Glomerular visceral epithelial cell (primary cell): ENCODE data around the gene TRPC4.

Experiments
- DNase-seq: peaks from one replicate; pipeline ENCODE4 v3.0.0-alpha.2; 2016; ENCODE audit errors: extremely low spot score

The TRPC4 gene

DNA sequence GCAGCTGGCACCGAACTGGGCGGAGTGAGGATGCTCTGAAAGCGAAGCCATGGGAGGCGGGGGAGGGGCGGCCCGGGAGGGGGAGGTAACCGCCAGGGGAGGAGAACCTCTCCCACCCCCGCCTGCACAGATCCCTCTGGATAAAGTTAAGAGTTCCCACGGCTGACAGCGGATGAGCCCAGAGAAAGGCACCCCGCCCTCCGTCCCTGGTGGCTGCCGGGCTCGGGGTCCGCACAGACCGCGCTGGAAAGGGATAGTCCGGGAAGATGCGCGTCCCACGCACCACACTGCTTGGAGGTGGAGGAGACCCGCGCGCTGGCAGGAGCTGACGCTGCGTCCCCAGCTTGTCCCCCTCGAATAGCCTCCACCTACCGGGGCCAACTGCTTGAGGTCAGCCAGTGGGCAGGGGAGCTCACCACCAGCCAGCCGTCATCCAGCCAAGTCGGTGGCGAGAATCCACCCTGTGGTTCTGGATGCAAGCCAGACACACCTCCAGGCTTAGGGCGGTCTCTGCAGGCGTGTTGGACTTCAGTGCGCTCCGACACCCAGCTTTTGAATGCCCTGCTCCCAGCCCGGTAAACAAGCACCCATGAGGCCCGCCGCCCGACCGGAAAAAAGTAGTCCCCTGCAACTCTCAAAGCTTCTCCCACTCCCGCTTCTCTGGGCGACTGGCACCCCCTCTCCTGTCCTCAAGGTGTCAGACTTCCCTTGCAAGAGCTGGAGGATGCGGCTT, at the start of gene TRPC4:
TSS of gene TRPC4 (minus strand) at position 17 of the 733 bp plus-strand sequence. CDS start 86,439 bp downstream, outside the sequence.
- DNase-seq, result peak; percentile 92

DNA sequence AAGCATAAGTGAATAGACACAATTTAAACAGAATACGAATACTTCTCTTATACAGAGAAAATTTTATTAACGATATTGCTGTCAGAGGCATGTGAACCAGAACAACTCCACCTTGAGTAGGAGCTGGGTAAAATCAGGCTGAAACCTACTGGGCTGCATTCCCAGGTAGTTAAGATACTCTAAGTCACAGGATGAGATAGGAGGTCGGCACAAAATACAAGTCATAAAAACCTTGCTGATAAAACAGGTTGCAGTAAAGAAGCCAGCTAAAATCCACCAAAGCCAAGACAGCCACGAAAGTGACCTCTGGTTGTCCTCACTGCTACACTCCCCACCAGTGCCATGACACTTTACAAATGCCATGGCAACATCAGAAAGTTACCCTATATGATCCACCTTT, 49.2 kb upstream of the TRPC4 start:
- DNase-seq, result no peak

DNA sequence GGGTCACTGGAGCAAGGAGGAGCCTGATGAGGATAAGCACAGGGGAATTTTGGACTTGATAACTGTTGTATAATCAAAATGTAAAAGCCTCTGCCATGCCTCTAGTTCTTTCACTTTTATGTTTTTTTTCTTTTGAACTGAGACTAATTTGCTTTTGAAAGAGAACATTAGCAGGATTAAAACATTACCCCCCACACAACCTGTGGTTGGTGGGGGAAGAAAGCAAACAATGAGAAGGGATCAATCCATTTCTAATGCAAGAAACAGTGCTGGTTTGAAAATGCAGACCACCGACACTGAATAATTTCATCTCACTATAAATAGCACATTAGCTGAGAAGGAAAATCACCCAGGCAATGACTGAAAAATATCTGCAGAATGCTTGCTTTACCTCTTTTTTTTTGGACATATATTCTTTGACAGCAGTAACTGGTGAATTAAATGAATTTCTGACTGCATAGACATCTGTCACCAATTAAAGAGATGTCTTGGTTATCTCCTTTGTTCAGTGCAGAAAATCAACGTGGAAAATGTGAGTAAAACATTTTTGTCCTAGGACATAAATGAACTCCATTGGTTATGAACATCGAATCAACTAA, 48.6 kb upstream of the TRPC4 start:
- no peak for DNase-seq

DNA sequence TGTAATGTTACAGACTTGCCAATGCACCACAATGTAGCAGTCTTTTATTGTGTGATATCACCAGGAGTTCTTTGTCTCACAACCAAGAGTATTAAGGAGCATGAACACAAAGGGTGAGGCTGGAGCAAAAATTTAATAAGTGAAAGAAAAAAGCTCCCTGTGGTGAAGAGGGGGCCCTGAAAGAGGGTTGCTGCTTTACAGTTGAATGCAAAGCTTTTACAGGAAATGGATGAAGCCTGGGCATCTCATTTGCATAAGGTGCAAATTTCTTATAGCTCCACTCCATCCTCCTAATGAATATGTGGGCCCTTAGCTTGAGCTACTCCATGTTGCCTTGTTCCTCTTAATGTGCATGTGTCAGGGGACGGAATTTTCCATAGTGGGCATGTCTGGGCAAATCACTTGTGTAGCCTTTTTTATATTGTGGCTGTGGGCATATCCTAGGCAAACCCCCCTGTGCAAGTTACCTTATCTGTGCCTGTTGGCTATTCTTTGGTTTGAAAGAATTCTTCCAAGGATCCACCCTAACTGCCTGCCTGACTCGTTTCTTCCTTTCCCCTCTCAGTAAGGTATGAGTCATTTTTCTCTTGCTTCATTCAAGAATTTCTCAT, 45.3 kb upstream of the TRPC4 start:
- no peak for DNase-seq

DNA sequence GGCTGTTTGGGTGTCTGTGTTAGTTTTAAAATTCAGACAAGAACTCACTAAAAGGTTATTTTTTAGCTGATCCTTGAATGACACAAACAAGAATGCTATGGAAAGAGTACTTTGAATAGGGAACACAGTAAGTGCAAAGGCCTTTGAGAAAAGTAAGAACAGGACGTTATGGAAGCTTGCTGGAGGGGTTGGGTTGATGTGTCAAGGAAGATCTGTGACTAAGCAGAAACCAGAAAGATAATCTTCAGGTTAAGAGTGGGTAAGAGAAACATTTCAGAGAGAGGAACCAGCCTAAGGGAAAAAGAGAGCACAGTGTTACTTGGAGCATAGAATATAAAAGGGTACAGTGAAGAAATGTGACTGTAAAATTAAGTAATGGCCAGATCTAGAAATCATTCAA, 41.2 kb upstream of the TRPC4 start:
- DNase-seq, result no peak

DNA sequence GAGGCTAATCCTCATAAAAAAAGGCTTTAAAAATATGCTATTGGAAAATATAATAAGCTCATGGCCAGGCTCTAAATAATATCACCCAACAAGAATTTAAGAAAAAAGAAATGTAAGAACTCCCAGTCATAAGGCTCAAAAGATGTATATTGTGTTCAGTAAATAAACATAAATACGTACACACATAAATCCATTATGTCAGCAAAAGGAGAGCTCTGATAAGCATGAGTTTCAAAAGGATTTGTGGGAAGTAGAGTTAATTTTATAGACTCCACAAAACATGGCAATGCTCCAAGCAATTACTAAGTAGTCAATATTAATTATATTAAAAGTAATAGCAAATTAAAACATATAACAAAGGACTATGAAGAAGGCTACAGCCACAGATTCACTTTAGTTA, 37.3 kb upstream of the TRPC4 start:
- DNase-seq, result no peak

DNA sequence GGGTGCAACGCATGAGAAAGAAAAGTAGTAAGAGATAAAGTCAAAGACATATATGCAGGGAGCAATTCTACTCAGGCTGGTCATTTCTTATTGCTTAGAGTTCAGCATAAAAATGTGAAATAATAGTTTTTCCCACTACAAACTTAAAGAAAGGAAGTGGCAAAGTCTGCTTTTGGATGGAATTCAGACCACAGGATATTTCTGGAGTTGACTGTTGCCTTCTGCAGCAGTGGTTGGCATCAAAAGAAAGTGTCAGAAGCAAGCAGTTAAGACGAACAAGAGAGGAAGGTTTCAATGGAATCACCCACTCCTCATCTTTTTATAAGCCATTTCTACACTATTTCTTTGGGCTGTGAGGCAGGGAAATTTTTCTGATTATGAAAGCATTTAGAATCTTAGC, 36.2 kb upstream of the TRPC4 start:
- peak; percentile 12 for DNase-seq

DNA sequence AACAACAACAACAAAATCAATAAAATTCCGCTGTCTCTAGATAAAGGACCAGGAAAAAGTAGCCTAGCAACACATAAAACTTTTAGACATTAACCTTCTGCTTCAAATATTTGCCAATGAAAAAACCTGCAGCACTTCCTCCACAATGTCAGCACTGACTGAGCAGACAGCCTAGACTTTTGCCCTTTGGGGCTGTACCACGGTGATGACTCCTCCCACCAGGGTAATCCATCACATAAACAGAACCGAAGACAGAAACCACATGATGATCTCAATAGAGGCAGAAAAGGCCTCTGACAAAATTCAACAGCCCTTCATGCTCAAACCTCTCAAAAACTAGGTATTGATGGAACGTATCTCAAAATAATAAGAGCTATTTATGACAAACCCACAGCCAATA, 30.2 kb upstream of the TRPC4 start:
- DNase-seq, result no peak

DNA sequence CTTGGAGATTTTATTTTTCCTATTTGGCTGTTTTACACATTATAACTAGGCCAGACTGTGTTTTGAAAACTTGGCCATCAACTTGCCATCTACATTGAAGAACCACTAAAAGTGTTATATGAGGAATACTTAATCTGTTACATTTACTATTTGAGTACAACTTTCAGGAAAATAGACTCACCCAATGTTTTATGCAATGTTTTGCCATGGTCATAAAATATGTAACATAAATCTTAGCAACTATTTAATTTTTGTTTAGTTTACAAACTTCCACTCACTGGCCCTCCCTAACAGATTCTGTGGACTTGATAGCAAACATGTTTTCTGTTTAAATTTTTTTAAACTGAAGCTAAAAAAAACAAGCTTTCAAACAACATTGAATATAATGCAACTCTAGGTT, 23.7 kb upstream of the TRPC4 start:
- no peak for DNase-seq

DNA sequence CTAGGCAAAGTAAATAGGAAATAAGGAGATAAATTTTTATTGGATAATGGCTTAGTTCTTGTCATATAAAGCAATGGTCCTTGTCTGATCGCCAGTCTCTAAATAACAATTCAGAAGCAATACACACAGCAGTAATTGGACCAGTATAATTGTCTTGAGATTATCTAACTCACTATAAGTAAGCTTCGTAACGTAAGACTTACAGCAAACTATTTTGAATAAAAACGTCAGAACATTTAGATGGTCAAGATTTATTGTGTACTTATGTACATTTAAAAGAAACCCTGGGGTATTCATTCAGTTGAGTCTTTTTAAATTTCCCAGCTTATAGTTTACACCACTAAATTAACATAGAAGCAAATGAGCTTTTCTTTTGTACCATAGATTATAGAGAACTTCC, 20.2 kb upstream of the TRPC4 start:
- DNase-seq, result no peak

DNA sequence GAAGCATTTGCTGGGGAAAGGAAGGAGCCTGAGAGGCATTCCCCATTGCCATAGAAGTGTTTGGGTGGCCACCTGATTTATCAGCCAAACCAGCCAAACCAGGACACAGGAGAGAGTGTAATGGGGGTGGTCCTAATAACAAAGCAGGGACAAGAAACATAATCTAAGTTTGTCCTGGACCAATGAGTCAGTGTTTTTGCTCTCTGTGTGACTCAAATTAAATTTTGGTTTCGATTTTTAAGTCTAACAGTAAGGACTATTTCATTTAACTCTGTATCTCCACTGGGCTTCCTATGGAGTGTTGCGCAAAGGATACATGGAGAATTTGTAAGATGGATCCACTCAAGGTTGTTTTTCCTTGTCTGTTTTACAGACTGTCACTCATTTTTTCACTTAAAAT, 19.5 kb upstream of the TRPC4 start:
- DNase-seq, result no peak

DNA sequence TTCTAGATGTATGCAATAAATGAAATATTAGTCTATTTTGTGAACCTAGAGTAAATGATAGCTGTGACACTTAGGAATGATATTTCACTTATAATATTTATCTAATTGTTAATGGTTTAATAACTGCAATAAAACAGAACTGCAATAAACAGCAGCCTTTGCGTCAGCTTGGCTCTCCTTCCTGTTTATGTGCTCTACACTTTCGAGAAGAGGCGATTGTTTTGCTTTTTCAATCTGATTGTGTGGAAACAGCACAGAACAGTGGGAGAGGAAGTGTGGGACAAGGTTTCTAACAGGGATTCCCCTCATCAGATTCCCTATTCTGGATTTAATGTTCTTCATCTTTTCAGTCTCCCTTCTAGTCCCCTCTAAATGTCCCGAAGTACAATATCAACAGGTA, 17.3 kb upstream of the TRPC4 start:
- no peak for DNase-seq

DNA sequence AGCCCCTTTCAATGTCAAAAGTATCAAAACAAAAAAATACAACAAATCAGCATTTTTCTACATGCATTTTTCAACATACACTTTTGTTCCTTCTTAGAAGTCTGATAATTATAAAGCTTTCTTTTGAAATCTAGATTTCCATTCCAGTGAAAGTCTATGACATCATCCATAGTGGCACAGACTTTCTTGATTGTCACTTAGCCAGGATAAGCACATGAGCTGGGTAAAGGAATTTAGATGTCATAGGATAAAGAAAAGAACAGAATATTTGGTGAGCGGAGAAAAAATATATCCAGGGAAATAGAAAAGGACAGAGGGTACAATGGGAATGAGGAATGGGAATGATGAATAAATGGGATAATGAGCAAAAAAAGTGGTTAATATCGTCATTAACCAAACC, 15.1 kb upstream of the TRPC4 start:
- DNase-seq, result no peak

DNA sequence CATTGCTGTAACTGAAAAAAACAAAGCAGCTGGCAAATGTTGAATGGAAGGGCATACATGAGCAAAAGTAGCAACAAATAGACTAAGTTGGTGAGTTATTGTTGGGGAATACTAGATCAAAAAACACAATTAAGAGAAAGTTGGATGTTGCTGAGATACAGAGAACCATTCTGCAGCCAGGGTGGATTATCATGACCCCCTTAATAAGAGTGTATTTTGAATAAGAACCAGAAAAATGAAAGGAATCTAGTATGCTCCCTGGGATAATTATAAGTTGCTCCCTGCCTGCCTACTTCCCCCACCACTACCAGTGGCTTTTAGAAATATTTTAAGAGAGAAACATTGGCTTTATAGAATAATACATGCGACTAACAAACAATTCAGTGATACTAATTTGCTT, 14.5 kb upstream of the TRPC4 start:
- no peak for DNase-seq

DNA sequence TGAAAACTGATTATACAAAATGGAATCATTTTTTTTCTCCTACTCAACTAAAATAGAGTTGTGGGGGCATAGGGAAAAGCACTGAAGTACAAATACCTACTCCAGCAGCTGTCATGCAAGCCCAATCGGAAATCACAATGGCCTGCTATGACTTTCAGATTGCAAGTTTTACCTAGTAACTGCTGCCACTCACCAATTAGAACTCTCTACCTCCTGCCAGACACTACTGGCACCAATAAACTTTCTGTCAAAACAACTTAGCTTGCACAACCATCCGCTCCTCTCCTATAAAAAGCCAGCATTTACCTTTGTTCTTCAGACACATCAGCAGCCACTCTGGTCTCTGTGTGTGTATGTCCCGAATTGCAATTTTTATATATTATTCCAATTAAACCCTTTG, 9.3 kb upstream of the TRPC4 start:
- DNase-seq, result no peak

DNA sequence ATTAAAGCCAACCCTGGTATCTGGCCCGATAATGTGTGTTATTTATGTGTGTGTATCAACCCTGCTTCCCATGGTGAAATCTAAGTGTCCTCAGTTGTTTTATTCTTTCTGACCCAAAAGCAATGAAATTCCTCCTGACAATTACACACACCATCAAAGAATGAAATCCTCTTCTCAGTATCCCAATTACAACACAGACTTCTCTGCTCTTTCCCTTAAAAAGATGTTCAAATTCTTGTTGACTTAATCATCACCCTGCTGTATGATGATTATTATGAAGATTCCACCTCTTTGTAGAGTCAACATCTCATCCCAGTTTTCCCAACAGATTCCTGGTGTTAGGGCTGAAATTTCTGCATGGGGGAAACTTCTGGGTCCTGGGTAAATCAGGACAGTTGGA, 8.9 kb upstream of the TRPC4 start:
- DNase-seq, result no peak

DNA sequence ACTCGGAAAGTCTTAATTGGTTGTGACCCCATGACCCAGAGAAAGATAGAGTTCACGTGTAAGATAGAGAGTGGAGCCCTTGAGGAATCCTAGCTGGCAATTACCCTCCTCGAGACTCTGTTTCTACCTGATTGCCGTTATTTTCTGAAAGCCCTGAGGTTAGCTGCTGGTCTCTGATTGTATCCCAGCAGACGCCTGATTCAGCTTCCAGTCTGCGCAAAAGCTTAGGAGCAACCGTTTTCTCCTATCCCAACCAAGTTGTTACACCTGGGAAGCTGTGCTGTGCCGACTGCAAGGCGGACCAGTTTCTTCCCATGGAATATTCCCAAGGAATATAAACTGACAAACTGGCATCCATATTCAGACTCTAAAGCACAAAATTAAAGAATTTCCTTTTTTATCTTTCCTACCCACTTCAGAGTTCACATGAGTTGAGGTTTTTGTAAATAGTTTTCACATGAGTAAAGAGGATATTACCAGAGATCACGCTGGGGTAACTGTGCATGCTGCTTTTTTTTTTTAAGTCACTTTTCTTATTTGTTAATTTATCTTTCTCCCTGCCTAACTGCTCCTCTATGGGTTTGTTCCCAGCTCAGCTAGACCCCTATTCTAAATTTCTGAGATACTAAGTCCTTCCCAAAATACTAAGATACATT, 1.5 kb upstream of the TRPC4 start:
- DNase-seq, result peak; percentile 49

DNA sequence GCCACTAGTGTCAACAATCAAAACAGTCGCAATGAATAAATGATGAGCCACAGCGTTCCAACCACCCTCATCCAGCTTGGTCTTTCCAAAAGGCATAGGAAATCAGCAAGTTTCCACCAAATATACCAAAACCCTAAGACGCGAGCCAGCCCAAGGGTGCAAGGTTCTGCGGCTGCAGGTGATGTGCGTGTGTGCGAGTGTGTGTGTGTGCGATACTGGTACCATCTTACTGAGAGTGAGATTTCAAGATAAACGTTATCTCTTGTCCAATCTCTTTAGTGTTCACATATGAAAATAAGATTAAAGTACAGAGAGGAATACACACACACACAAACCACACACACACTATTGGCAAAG, 895 bp upstream of the TRPC4 start:
- DNase-seq, result no peak

DNA sequence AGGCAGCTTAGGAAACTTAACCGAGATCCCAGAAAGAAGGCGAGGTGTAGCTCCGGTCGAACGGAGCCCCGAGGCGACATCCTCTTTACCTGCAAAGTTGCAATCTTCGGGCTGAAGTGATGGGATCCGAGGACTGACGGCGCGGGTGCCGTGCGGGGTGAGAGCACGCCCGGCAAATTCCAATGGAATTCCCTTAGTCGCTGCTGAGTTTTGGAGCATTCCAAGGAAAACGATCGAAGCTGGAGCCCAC, 141 bp downstream of the TRPC4 start:
- DNase-seq, result no peak

DNA sequence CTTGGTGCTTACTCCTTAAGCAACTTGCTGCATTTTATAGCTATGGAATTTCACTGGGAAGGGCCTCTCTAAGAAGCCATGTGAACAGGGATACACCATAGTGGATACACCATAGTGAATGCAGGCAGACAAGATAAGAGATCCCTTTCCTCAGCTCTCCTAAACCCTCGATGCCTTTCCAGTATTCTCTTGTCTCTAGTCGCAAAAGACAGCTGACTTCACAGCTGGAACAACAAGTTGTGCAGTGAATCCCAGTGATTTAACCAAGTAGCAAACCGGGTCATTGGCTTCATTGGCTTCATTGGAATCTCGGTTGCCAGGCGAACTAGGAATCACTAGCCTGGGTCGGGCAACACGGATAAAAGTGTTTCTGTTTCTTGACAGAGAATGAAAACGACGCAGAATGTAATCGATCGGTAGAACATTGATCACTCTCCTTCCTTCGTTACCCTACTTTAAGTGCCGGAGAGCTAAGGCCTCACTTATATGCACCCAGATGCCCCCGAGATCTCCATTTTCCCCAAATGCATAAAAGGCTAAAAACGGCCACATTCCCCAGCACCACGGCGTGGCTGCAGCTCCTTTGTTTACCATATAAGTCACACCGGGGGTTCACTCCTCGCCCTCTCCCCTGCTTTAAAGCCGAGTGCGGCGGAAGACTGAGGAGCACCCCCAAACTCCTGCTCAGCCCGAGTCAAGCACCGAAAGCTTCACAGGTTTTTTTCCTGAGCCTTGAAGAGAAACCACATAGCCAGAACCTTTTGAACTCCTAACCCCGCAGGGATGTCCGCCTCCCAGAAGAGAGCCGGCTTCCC, 674 bp downstream of the TRPC4 start:
- DNase-seq, result peak; percentile 58

DNA sequence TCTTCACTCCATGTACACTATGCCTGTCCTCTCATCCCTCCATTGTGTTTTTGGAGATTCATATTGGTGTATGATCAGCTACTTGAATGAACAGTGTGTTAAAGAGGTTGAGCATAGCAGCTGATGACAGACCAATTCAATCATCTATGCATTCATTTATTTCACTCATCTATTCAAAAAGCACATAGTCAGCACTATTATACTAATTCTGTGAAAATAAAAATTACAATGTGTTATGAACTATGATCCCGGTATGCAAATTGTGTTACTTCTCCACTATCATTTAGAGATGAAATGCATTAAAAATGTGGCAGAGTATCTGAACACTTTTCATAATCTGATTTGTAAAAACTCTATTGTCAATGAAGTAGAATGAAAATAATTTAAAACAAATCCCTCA, 5.9 kb downstream of the TRPC4 start:
- no peak for DNase-seq

DNA sequence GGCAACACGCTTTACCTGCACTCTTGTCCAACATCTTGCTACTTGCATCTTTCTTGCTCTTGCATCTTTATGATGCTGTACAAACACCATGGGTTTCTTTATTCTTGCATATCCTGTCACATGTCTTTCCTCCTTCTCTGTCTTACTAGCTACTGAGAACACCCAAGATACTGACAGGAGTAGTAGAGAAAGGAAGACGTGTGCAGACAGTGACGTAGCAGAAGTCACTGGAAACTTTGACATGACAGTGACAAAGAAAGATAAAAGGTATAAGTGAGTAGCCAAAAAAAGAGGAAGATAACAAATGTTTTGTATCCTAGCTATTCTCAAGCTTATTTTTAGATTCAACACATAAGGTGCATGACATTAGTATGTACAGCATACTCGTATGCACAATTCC, 34.2 kb downstream of the TRPC4 start:
- DNase-seq, result no peak

DNA sequence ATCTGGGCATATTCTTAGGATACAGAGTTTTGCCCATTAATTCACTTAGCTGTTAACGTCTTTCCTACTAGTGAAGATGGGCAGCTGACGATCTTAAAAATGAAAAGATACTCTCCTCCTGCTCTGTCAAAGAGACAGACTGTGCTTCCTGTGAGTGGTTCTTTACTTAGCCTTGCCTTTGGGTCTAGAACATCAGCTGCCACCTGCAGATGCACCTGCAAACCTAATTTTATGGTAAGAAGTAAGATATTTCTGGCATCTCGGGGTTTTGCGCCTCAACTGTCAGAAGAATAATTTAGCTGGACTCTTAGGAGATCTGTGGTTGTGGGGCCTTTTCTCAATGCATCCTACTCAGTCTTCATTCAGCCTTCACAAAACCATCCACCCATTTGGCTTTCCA, 36.2 kb downstream of the TRPC4 start:
- DNase-seq, result no peak
